Measurements from ENCODE around the gene CHST3.

The CHST3 gene

GRCh38 chr10:71995887-71996575, 31.8 kb downstream of the CHST3 start:
- no peak for DNase-seq

- no peak for DNase-seq
Measured at GRCh38 chr10:71996592-71997371, 32.6 kb downstream of the CHST3 start.

GRCh38 chr10:71998119-71998839, 34.1 kb downstream of the CHST3 start:
- no peak for DNase-seq

DNA sequence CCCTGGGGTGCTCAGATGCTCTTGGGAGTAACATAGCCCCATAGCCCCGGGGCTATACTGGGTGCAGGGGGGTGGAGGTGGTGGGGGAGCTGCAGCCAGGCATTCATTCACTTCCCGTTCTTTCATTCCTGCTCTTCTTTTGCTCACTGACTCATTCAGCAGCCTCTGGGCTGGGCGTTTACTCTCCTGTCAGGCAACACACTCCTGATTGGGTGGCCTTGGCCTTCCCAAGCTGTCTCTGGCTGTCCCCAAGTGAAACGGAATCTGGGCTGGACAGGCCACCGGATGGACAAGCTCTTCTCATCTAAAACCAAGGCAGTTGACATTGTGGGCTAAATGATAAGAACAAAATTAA, 34.6 kb downstream of the CHST3 start:
- no peak for DNase-seq

- no peak for DNase-seq
Measured at GRCh38 chr10:71999360-72000072, 35.3 kb downstream of the CHST3 start.

- no peak for DNase-seq
Measured at GRCh38 chr10:72000073-72001032, 36.2 kb downstream of the CHST3 start.

GRCh38 chr10:72001033-72001395, 36.8 kb downstream of the CHST3 start:
- DNase-seq, result no peak

- no peak for DNase-seq
Measured at GRCh38 chr10:72002354-72003295, 38.4 kb downstream of the CHST3 start.

DNA sequence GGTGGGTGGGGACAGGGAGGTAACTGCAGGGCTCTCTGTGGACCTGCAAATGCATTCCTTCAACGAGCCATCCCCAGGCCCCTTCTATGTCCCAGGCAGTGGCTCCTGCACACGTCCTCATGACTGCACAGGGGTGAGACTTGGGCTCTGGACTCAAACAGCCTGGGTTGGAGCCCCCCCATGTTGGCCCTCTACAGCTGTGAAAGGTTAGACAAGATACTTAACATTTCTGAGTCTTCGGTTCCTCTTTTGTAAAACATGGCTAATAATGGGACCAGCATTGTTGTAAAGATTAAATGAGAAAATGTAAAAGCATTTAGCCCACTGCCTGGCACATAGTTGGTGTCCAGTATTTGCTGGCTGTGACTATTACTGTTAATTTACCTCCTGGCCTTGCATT, 41.8 kb downstream of the CHST3 start:
- DNase-seq, result no peak

DNA sequence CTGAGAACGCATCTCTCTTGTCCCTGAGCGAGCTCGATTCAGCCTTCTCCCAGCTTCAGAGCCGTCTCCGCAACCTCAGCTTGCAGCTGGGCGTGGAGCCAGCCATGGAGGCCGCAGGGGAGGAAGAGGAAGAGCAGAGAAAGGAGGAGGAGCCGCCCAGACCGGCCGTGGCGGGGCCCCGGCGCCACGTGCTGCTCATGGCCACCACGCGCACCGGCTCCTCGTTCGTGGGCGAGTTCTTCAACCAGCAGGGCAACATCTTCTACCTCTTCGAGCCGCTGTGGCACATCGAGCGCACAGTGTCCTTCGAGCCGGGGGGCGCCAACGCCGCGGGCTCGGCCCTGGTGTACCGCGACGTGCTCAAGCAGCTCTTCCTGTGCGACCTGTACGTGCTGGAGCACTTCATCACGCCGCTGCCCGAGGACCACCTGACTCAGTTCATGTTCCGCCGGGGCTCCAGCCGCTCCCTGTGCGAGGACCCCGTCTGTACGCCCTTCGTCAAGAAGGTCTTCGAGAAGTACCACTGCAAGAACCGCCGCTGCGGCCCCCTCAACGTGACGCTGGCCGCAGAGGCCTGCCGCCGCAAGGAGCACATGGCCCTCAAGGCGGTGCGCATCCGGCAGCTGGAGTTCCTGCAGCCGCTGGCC, 43.2 kb downstream of the CHST3 start:
- no peak for DNase-seq

GRCh38 chr10:72008096-72008981, 44.1 kb downstream of the CHST3 start:
- no peak for DNase-seq

- DNase-seq, result no peak
Measured at GRCh38 chr10:72009051-72009424, 44.8 kb downstream of the CHST3 start.

GRCh38 chr10:72009425-72010081, 45.4 kb downstream of the CHST3 start:
- no peak for DNase-seq

DNA sequence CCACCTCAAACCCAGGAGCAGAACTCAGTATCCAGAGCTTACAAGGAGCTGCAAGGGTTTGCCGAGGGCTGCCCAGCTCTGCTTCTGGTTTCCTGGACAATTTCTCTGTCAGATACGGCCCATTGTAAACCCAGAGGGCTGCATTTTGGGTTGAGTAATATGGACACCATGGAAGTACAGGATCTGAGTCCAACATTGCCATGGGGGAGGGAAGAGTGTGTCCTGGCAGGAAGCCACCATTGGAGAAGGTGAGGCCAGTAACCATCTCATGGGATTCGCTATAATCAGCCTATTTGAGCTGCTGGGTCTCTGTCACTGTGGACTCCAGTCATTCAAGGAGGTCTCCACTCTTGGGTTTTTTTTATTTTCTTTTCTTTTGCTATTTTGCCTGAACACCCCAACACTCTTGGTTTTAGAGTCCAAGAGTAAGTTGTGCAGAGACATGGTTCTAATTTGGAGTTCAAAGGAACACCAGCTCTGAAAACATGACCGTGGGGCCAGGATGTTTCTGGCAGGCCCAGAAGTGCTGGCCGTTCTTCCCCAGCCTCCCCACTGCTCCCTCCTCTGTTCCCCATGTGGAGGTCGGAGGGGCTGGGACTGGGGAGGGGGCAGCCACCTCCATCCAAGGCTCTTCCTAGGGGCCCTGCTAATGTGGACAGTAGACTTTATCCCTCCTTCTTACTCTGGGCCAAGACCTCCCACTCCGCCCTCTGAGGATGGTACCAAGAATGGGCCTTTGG, 46.2 kb downstream of the CHST3 start:
- DNase-seq, result no peak

- DNase-seq, result no peak
Measured at GRCh38 chr10:72011016-72011415, 46.8 kb downstream of the CHST3 start.

- DNase-seq, result no peak
Measured at GRCh38 chr10:72011468-72011867, 47.3 kb downstream of the CHST3 start.

- DNase-seq, result no peak
Measured at GRCh38 chr10:72011976-72012512, 47.8 kb downstream of the CHST3 start.

- no peak for DNase-seq
Measured at GRCh38 chr10:72012796-72013195, 48.6 kb downstream of the CHST3 start.
